ENCODE results near the gene FAF1.

The FAF1 gene

DNA sequence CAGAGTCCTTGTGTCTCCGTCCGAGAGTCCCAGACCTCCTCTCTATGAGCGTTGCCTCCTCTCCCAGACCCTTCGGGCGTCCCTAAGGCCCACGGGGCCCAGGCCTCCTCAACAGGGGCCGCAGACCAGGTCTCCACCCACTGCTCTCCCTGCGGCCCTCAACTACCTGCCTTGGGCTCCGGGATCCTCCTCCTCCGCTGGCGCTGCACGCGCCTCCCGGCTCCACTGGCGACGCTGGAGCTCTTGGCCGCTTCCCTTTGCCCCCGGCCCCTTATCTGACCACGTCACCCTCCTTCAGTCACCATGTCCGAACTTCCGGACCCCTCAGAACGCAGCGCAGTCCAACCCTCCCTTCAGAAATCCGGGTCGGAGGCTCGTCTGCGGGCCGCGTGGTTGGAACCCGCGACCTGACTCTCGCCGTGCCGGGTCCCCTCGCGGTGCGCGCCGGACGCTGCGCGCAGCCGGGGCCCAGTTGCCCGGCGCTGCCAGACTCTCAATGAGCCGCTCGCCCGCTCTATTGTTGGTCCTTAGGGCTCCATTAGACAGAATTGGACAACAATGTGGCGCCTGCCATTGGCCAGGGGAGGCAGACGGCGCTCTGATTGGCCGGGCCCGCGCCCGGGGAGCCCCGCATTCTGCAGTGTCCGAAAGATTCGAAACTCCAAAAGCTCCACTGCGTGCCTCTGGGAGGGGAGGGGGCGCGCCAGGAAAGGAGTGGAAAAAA is 537.0 kb downstream of the FAF1 start, which contains the start of gene DMRTA2:
Gene DMRTA2, minus strand, starts transcription at position 498 of the 724 bp plus-strand sequence. CDS start 1,907 bp downstream, outside the sequence.
- DNase-seq: no peak

DNA sequence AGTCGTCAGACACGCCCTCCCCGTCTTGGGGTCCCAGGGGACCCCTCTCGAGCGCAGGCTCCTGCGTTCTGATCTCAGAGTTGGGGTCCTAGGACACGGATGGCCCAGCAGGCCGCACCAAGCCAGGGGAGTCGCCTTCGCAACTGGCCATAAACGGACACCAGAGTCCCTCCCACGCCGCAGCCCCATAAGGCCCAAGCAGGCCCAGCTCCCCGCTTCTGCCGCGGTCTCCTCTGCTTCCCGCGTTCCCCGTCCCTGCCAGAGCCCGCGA is 537.5 kb downstream of the FAF1 start:
- DNase-seq: no peak

DNA sequence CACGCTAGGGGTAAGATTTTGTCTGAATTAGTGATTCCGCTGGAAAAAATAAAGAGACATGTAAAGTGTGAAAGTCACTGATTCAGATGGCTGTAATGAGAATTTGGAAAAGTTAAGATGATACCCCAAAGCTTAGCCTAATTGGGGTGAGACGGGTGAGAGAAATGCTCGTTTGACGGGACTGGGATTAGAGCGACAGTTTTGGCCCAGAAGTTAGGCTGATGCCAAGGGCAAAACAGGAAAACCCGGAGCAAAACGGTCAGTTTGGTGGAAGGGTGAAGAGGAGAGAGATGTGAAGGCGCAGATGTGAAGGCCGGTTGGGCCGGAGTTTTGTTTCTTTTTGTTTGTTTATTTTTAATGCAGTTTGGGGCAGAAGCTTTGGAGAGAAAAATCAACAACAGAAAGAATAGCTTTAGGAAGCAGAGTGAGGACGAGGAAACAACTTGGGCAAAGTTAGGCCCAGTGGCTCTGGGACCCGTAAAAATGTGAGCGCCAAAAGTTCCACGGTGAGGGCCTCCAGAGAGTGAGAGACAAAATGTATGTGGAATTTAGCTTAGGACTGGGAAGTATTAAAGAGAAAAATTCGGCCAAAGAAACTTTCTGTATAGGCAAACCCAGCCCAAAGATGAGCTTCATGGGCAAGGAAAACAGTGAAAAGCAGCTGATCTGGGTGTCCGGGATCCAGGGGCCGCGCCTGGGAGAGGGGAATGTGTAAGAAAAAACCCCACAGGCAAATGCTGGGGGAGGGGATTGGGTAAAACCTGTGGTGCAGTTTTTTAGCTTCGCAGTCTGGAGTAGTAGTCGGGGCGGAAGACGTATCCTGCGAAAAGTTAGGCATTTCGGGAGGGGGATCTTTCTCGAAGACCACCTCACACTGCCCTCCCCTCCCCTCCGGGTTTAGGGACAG is 538.0 kb downstream of the FAF1 start:
- DNase-seq: no peak

DNA sequence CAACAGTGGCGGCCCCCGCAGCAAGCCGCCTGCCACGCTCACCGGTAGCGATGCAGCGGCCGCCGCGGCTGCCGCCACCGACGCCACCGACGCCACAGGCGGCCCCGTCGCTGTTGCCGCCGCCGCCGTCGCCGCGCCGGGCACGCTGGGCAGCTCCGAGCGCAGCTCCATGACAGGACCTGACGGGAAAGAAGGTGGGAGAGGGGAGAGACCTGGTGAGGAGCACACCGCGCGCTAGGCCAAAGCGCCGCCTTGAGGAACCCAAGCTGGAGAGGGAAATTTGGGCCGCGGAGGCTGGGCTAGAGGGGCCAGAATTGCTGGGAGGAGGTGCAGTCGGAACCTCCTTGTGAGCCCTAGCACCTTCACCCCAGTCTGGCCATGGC is 538.7 kb downstream of the FAF1 start:
- DNase-seq: no peak

DNA sequence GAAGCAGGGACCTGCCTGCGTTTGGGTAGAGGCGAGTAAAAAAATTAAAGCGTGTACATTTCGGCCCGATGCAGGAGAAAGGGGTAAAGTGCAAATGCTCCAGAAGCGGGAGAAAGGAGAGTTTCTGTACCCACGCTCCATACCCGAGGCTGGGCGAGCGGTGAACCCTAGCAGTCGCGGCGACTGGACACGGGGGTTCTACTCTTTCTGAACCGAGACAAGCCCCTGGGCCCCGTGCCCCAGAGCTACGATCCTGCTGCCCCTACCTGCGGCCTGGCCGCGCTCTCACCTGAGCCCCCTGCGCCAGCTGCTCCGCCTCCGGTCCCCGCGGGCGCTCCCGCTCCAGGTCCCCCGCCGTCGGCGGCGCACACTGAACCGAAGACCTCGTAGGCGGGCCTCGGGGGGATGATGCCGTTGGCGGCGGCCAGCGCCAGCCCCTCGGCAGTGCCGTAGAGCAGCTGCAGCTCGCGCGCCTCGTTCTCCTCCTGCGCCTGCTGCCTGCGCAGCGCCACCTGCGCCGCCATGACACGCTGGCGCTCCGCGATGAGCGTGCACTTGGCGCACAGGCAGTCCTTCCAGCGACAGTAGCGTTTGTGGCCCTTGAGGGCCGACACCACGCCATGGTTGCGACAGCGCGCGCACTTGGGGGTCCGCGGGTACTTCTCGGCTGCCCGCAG is 539.2 kb downstream of the FAF1 start:
- no peak for DNase-seq

DNA sequence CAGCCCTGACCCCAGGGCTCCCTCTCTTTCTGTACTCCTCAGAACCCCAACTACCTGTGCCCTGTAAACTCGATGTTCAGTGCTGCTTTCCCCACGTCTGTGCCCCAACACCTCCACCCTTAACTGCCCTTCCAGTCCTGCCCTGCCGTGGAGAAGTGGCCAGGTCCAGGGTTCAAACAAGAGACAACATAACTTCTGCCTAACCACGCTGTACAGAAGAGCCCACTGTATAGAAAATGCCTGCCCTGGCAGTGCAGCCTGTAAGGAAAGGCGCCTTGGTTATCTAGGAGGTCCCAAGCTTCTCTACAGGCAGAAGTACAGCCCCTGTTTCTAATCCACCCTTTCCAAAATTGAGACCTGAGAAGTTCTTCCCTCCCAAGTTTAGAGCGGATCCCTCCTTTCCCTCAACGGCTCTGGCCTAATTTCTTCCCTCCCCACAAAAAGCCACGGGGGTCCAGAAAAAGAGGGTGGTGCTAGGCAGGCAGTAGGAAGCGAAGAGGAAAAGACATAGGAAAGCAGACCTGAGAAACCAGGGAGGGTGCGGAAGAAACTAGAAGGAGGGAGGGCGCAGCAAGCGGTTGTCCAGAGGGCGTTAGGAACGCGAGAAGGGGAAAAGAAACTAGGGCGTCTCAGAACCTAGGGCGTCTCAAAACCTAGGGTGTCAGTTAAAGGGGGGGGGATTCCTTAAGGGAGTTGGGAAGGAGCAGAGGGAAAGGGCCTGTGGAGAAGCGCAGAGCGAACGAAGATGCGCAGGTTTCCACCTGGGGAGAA is 540.0 kb downstream of the FAF1 start:
- DNase-seq: no peak

DNA sequence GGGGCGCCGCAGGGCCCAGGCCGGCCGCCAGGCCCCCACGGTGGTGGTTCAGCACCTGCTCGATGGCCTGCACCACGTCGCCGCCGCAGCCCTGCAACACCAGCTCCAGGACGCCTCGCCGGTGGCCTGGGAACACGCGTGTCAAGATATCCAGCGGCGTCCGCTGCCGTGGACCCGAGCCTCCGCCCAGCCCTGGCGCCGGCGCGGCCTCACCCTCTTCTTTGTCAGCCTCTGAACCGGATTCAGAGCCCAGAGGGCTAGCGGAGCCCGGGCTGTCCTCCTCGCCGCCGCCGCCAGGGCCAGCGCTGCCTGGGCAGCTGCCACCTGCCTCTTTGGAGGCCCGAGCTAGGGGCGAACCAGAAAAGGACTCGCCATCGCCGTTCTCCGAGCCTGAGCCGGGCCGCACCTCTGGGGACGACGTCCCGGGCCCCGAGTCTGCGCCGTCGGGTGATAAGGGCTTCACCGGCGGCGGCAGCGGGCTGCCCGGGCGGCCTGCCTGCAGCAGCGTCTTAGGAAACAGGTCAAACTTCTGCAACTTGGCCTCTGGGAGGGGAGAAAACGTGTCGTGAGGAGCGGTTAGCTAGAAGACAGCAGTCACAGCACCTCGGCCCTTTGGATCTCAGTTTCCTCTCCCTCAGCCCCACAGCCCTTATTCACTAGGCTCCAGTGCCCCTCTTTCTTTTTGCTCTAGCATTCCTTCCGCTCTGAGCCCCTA is 540.7 kb downstream of the FAF1 start:
- no peak for DNase-seq

DNA sequence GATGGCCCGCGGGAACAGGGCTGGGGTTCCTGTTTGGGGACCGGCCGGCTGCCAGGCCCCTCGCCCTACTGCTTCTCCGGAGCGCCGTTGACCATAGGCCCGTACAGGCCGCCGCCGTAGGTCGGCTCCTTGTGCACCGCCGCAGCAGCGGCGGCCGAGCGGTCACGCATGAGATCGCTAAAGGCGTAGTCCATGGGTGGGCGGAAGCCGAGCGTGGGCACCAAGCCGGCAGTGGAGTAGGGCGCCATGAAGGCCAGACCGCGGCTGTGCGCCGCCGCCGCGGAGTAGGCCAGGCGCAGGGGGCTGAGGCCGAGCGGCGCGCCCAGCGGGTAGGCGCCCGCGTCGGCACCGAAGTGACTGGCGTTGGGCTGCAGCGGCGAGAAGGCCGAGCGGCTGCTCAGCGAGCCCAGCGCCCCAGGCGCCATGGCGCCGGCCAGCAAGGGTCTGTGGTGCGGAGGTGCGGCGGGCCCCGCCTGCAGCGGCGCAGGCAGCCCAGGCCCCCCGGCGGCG is 541.4 kb downstream of the FAF1 start:
- no peak for DNase-seq

DNA sequence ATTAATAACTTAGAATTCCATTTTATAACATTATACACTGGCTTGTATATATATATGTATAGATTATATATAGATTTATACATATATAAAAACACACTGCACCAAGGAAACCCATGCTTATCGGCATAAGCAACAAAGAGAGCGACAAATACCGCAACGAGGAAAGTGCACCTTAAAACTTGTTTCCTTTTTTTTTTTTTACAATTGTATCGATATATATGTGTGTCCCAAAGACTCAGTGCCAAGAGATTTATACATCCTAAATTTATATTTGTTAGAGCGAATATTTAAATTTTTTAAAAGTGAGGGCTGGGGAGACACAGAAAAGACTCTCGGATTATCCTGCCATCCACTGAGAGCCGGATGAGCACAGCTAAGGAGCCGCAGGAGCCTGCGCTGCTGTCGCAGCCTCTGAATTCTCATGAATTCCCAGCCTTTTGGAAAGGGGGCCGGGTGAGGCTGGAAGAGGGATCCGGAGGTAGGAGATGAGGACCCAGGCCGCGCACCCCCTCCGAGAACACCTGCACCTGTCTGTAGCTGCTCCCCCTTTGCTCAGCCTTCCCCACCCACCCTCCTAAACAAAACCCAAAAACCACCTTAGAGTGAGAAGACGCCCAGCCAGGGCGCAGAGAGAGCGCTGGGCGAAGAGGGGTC is 542.0 kb downstream of the FAF1 start:
- no peak for DNase-seq

DNA sequence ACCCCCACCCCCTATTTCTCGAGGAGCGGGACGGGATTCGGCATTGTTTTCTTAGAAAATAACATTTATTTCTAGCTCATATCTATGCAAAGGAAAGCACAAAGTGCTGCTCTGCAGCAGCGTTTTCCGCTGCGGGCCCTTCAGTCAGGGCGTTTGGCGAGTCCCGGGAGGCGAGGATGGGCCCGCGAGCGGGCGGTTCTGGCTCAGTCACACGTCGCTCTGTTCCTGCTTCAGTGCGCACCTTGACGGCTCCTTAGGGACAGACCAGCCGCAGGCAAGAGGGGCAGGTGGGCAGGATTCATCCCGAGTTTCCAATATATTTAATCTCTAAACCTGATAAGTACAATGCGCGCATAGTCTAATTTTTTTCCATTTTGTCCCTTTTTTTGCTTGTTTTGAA is 542.6 kb downstream of the FAF1 start:
- DNase-seq: no peak

DNA sequence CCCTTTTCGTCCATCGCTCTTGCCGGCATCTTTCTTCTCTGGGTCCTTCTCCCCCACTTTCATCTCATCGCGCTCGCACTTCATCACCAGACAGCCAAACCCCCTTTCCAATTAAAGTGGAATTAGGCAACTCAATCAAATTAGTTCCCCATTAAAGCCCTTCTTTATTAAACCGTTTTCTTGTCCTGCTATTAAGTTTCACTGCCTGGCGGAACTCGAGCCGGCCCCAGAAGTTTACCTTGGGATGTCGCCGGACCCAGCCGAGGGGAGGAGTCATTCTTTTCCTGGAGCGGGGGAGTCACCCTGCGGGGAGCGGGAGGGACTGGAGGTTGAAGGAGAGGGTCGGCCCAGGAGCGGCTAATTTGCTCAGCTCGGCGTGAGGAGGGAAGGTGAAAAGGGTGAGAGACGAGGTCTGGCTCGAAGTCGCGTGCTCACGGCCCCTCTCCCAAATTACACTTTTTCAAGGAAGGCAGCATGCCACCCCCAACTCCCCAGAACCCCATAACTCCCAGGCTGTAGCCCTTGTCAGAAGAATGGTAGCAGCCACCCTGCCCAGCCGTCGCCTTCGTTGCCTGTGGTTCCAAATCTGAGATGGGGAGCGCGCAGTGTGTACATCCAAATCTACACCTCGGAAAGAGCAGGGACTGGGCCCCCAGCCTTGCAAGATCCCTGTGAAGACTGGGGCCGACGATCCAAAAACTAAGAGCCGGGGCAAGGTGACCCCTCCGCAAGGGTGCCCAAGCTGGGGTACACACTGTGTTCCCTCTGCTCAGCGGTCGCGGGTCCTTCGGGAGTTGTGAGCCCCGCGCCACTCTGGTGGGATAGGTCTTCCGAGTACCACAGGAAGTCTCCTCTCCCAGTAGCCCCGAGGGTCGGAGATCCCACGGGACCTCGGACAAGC is 543.3 kb downstream of the FAF1 start:
- no peak for DNase-seq

DNA sequence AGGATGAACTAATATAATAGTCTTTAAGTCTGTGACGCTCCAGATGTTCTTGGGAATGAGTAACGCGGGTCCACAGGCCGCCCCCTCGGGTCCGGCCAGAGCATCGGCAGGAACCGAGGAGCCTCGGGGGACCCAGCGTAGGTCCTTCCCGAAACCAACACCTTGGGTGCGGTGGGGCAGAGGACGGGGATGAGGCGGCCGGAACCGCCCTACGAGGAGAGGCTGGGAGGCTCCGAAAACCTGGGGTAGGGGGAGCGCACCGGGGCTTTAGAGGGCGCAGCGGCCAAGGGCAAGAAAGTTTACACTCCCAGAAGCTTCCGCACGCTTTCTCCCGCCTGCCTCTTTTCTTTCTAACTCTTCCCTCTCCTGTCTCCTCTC is 543.9 kb downstream of the FAF1 start:
- DNase-seq: no peak

DNA sequence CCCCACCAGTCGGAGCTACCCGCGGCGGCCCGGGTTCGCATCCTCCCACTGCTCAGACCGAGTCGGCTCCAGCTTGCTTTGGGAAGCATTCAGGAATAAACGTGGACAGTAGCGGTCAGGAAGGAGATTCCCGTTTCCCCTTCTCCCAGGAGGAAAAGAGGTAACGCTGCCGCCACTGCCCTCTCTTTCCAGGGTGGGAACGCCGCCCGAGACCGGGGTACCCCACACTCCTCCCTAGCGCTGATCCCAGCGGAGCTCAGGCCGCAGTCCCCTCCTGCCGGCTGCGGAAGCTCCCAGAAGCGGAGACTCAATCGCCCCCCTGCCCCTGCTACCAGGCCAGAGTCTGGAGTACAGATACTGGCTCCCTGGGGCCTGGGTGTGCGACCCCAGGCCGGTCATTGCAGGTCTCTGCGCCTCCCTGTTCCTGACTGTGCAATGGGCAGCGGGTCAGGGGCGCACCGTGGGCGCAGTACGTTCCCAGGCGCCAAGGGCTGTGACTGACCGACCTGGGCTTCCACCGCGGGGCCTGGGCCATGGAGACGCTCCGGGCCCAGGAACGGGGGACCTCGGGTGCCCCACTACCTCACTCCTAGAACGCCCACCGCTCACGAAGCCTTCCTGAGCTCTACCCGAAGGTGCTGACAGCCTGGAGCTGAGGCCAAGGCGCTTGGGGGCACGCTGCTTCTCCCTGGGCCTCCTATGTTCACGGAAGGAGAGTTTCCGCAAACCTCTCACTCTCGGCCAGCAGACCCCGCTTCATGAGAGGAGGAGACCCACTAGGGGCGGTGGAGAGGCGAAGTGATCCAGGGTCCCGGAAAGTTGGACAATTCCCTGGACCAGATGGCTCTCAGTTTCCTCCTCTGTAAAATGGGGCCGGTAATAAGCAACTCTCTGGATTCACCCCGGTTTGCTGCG is 544.6 kb downstream of the FAF1 start:
- DNase-seq: no peak

DNA sequence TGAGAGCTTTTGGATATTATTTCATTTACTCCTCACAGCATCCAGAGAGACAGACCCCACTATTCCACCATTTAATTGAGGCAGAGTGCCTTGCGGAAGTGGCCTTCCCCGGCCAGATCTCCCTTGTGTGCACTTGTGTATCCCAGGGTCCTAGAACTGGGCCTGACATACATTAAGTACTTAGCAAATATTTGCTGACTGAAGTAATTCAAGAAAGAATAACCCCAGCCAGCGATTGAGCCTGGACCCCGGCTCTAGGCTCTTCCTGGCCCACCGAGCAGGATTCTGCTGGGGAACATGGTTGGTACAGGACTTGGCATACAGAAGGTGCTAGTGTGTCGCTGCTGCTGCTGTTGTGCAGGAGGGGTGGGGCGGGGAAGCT is 545.2 kb downstream of the FAF1 start:
- DNase-seq: no peak

DNA sequence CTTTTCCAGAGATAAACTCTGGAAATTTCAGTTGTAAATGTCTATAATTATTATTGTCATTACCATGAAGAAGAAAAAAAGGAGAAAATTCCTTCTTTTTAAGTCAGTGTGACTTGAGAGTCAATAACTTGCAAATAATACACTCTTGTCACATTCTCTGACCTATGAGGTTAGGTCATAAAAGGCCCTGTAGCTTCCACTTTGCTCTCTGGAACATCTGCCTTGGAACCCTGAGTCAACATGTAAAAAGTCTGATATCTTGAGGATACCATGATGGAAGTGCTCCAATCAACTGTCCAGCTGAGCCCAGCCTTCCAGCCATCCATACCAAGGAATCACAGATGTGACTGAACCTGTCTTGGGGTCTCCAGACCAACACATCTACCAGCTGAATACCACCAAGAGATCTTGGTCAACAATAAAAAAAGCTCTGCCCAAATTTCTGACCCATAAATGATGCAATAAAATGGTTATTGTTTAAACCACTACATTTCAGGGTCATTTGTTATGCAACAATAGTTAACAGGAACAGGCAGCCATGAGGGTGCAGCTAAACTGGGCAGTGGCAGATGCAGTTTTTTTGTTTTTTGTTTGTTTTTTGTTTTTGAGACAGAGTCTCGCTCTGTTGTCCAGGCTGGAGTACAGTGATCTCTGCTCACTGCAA is 547.1 kb downstream of the FAF1 start:
- DNase-seq: no peak

DNA sequence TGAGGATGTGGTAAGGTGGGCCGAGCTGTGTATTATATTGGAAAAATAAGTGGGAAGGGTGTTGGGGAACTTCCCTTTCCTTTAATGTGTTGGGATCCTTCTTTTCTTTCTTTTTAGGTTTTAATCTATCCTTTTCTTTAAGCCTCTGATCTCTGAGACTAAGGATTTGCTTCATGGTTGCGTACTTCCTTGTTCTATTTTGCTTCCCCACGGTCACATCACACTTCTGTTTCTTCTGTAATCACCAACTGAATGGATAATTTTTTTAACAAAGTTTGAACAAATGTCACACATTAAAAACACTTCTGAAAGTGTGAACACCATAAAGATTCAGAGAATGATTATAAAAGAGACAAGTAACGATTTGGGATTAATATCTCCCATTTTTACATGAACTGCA is 554.3 kb downstream of the FAF1 start:
- no peak for DNase-seq

DNA sequence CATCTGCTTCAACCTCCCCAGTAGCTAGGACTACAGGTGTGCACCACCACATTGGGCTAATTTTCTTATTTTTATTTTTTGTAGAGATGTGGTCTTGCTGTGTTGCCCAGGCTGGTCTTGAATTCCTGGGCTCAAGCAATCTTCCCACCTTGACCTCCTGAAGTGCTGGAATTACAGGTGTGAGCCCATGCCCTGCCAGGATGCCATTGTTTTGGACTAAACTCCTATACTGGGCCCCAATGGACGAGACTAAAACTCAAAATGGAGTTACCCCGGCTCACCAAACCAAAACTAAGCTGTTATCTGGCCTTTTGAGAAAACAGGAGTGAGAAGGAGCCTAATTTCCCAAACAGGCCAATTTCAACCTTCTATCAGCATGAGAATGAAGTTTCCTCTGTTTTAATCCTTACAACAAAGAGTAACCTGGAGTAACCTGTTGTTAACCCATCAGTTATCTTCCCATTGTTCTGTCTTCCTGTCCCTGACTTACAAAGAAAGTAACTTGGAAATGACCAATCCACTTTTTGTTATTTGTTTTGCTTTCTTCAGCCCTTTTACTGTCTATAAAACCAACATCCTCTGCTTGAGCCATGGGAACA is 566.4 kb downstream of the FAF1 start:
- no peak for DNase-seq

All from activated CD4-positive, alpha-beta T cell treated with anti-CD3 and anti-CD28 coated beads for 4 hours (primary cell).